ENCODE data around the gene SNRNP25.
A peak's percentile ranks its signal among the peaks of the same experiment; 100 is the strongest.
"Not testable (repeated sequence)": the region's sequence is repeated elsewhere in the genome, so short reads cannot be mapped to it uniquely, and the experiment has no call there.

Gene SNRNP25

DNA sequence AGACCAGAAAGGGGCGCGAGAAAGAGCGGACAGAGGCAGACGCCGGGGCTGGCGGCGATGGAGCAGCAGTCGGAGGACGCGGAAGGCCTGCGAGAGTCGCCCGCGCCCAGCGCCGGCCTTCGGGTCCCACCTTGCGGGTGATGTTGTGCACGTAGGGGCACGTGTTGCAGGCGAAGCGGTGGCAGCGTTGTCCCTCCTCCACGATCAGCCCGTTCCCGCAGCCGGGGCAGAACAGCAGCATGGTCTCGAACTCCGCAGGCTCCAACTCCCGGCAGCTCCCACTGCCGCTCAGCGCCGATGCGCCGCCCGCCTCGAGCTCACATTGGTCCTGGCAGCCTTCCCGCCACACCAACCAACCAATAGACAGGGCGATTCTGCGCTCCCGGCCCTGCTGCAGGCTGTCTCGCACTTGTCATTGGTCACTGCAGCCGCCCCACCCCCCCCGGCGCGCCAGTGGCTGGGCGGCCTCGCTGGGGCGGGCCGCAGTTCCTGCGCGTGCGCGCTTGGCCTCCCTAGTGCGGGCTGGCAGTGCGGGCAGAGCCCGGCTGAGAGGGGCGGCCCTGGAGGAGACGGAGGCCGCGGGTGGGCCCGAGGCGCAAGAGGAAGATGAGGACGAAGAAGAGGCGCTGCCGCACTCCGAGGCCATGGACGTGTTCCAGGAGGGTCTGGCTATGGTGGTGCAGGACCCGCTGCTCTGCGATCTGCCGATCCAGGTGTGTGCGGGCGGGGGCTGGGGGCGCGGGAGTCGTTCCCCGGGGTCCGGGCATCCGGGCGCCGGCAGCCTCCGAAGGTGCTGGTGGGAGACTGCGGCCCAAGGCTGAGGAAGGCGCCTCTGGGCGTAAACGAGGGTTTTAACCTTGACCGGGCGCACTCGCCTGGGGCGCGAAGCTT, at the start of gene SNRNP25, which contains the start of gene POLR3K:
Gene SNRNP25, plus strand, starts transcription at position 483 of the 891 bp plus-strand sequence. Its CDS starts 189 bp downstream, at position 672.
Gene POLR3K, minus strand, starts transcription at position 263 of the 891 bp plus-strand sequence. Its CDS starts 22 bp downstream, at position 241.
- DNase-seq: peak; percentile 91

DNA sequence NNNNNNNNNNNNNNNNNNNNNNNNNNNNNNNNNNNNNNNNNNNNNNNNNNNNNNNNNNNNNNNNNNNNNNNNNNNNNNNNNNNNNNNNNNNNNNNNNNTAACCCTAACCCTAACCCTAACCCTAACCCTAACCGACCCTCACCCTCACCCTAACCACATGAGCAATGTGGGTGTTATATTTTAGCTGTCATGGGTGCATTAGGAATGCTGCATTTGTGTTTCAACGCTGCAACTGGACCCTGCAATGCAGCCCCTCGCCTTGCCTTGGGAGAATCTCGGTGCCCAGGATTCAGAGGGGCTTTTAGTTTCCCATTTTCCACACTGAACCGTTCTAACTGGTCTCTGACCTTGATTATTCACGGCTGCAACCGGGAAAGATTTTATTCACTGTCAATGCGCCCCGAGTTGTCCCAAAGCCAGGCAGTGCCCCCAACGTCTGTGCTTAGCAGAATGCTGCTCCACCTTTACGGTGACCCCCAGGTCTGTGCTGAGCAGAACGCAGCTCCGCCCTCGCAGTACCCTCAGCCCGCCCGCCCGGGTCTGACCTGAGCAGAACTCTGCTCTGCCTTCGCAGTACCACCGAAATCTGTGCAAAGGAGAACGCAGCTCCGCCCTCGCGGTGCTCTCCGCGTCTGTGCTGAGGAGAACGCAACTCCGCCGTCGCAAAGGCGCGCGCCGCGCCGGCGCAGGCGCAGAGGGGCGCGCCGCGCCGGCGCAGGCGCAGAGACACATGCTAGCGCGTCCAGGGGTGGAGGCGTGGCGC, 43.5 kb upstream of the SNRNP25 start:
- DNase-seq: no peak

DNA sequence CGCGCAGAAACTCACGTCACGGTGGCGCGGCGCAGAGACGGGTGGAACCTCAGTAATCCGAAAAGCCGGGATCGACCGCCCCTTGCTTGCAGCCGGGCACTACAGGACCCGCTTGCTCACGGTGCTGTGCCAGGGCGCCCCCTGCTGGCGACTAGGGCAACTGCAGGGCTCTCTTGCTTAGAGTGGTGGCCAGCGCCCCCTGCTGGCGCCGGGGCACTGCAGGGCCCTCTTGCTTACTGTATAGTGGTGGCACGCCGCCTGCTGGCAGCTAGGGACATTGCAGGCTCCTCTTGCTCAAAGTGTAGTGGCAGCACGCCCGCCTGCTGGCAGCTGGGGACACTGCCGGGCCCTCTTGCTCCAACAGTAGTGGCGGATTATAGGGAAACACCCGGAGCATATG, 42.9 kb upstream of the SNRNP25 start:
- DNase-seq: not testable (repeated sequence)

DNA sequence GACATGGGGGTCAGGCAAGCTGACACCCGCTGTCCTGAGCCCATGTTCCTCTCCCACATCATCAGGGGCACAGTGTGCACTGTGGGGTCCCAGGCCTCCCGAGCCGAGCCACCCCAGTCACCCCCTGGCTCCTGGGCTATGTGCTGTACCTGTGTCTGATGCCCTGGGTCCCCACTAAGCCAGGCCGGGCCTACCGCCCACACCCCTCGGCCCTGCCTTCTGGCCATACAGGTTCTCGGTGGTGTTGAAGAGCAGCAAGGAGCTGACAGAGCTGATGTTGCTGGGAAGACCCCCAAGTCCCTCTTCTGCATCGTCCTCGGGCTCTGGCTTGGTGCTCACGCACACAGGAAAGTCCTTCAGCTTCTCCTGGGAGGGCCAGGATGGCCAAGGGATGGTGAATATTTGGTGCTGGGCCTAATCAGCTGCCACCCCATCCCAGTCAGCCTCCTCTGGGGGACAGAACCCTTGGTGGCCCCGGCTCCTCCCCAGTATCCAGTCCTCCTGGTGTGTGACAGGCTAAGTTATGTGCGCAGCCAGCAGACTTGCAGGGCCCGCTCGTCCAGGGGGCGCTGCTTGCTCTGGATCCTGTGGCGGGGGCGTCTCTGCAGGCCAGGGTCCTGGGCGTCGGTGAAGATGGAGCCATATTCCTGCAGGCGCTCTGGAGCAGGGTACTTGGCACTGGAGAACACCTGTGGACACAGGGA, 36.4 kb upstream of the SNRNP25 start:
- not testable (repeated sequence) for DNase-seq

DNA sequence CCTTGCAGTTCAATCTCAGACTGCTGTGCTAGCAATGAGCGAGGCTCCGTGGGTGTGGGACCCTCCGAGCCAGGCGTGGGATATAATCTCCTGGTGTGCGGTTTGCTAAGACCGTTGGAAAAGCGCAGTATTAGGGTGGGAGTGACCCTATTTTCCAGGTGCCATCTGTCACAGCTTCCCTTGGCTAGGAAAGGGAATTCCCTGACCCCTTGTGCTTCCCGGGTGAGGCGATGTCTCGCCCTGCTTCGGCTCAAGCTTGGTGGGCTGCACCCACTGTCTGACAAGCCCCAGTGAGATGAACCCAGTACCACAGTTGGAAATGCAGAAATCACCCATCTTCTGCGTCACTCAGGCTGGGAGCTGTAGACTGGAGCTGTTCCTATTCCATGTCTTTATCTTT, 32.7 kb upstream of the SNRNP25 start:
- not testable (repeated sequence) for DNase-seq

DNA sequence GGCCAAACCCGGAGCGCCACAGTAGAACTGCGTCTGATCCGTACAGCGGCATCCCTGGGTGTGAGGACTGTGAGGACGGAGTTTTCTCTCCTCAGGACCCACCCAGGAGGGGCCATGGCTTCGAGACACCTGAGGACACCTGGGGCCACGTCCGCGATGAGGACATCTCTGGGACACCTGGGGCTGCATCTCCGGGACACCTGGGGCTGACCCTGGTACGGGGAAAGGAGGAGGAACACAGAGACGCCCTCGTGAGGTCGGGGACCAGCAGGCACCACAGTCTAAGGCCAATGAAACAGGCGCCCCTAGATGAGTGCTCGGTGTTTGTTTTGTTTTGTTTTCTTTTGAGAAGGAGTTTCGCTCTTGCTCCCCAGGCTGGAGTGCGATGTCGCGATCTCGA, 29.5 kb upstream of the SNRNP25 start:
- DNase-seq: not testable (repeated sequence)

DNA sequence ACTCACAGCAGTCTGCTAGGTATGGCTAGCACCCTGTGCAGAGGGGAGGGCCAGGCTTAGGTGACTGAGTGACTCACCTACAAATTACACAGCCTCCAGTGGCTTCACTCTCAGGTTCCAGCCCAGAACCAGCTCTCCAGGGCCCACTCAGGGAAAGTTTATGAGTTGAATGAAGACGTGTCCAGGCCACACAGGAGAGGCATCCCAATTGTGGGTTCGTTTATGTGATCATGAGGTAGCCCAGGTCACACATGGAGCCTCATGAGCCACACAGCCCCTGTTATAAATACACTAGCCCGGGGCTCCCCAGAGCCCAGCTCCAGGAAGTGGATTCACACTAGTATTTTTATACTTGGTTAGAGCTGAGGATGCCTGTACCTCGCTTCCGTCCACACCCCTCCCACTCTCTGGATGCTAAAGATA, 27.7 kb upstream of the SNRNP25 start:
- DNase-seq: not testable (repeated sequence)

DNA sequence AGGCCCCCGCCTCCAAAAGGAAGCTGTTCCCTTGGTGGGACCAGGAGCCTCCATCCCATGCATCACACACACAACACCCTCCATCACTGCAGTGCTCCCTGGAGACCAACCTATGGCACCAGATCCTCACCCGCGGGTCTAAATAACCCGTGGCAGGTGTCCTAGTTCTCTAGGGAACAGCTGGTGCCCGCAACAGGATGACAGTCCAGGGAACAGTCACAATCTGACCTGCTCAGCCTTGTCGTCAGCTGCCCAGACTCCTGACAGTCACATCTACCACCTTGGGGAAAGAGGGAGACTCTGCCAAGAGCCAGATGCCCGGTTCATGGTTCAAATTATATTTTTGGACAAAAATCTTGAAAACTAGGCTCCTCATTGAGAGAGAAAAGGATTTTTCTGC, 23.0 kb upstream of the SNRNP25 start:
- DNase-seq: not testable (repeated sequence)

DNA sequence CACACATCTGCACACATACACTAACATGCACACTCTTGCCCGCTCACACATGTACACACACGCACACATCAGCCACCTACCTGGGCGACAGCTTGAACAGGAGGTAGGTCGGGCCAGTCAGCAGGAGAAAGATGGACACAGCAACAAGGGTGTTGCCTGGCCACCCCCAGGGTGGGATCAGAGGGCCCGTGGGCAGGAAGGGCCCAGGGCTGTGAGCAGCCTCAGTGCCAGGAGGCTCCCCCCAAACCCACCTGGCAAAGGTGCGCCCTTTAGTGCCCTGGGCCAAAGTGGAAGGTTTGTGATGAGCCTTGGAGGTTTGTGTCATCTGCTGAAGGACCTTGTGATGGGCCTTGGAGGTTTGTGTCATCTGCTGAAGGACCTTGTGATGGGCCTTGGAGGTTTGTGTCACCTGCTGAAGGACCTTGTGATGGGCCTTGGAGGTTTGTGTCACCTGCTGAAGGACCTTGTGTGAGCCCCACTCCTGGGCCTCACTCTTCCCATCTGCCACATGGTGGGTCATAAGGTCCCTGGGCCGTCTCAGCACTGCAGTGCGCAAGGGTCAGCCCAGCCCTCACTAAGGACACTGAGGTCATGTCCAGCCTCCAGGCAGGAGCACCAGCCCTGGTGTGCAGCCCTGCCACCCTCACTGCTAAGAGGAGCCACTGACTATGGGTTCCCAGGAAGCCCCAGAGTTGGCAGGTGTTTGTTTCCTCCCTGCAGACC, 20.3 kb upstream of the SNRNP25 start:
- DNase-seq: not testable (repeated sequence)

DNA sequence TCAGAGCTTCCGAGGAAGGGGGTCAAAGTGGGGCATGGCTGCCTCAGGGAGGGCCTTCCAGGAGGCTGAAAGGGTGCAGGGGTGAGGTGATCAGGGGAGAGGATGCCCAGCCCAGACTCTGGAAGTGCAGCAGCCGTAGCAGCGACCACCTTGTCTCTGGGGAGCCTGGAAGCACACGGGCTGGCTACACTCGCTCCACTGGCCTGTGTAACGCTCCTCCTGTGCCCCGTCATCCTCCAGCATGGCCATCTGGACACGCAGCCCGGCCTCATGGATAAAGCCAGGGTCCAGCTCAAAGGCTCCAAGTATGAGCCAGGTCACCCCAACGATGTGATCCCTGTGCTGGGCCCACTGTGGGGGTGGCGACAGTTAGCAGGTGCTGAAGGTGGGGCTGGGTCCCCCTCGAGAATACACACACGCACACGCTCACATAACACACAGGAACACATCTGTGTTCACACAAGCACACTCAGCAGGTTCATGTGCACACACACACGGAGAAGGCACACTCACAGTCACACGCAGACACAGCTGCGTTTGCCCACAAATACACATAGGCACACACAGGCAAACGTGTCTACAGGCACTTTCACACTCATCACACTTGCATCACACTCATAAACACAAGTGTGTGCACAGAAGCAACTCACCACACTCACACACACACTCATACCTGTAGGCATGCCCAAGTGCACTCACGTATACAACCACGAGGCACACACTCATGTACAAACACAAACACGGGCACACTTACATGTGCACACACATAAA, 19.6 kb upstream of the SNRNP25 start:
- no peak for DNase-seq

DNA sequence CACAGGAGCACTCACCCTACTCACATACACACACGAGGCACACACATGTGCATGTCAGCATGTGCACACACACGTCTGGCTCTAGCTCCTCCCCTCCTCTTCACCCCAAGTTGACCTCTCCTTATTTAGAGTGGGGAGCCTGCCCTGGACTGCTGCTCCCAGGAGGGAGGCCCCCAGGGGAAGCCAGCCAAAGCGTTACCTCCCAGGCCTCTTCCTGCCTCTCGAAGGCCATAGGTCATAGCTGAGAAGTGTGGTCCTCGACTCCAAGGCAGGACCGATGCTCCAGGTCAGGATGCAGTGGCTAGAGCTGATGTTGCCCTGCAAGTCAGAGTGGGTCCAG, 19.0 kb upstream of the SNRNP25 start:
- DNase-seq: no peak

DNA sequence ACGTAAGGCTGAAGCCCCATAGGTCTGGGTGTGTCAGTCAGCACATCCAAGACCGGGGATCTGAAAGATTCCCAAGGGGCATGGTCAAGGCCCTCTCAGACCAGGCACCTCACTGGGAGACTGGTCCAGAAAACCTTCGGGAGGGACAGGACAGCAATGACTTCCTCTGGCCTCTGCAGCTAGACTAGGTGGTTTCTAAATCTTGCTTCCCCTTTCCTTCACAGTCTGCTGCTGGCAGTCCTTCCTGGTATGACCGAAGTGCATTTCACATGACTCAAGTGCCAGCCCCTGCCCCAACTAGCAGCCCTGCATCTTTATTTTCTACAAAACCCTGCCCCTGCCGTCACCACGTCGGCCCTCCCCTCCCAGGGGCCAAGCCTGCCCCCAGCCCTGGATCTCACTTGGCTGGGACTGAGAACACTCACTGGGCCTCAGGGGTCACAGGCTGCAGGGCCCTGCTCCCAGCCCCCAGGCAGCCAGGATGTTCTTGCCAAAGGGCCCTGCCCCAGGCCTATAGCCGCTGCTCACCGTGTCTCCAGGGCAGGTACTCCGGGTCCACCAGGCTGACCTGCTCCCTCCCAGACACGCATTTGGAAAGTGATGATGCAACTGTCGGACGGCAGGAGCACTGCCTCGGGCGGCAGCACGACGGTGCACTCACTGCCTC, 18.5 kb upstream of the SNRNP25 start:
- DNase-seq: no peak

DNA sequence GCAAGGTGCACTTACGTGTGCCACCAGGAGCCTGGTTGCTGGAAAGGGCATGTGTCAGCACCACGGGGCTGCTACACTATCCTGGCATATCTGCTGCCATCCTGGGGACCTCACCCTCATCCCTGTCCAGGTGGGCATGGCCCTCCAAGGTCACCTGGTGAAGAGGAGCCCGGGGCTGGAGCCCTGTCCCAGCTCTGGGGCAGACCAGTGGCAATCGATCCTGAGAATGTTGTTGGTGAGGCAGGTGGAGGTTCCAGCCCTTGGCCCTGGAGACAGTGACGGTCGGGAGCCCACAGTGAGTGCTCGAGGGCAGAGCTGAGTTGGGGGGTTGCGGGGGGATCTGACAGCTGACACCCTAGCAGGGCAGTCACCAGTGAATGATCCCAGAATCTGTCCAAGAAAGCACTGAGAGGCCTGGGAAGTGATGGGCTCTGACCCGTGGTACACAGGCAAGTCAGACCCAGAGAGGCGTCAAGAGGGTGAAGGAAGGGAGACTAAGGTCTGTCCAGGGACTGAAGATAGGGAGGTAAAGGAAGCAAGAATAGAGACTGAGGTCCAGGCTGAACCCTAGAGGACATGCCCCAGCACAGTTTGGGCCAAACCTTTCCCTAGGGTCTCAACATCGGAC, 17.8 kb upstream of the SNRNP25 start:
- DNase-seq: no peak

DNA sequence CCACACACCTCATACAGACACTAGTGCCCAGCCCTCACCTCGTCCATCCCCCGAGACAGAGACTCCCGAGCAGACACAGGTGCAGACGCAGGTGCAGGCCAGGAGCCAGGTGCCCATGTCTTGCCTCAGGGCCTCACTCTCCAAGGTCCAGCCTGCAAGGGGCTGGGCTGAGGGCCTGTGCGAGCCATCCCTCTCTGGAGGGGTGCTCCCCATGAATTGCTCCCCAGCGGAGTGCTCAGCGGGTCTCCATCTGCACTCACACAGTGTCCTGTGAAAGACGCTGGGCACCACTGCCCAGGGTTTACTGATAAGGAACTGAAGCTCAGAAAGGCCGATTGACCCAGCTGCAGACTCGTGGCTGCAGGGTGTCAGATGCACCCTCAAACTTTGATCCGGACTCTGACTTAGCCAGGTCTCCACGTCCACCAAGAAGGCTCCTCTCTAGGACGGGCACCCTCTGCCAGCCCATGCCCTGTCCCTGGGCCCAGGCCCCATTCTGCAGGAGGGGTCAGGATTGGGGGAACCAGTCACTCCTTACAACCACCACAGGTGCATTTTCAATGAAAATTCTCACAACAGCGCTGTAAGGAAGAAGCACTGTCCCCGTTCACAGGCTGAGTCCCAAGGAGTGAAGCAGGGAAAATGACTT, 17.2 kb upstream of the SNRNP25 start:
- no peak for DNase-seq

DNA sequence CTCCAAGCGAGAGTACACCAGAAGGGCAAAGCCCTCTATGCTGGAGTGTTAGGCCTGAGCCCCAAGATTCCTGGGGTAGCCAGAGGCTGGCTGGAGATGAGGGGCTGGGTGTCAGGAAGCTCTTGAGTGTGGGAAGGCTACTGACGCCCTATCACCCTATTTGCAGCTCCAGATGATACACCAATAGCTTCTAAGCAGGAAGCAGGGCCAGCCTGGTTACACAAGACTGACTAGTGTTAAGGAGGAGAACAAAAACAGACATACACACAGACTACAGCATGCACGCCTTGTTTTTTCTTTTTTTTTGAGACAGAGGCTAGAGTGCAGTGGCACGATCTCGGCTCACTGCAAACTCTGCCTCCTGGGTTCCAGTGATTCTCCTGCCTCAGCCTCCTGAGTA, 16.1 kb upstream of the SNRNP25 start:
- no peak for DNase-seq

DNA sequence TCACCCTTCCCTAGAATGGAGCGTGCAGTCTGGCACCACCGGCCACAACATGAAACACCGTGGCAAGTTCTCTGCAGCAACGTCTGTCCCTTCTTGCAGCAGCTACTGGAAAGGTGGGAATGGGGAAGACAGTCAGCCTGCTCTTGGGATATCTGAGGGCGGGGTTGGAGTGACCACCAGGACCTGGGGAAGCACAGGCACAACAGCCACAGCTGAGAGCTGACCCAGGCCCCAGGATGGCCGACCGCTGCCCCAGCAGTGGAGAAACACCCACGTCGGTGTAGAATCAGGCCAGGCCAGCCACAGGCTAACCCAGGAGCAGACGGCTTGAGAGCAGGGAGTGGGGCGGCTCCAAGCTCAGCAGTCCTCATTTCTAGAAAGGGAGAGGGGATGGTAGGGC, 15.4 kb upstream of the SNRNP25 start:
- not testable (repeated sequence) for DNase-seq

DNA sequence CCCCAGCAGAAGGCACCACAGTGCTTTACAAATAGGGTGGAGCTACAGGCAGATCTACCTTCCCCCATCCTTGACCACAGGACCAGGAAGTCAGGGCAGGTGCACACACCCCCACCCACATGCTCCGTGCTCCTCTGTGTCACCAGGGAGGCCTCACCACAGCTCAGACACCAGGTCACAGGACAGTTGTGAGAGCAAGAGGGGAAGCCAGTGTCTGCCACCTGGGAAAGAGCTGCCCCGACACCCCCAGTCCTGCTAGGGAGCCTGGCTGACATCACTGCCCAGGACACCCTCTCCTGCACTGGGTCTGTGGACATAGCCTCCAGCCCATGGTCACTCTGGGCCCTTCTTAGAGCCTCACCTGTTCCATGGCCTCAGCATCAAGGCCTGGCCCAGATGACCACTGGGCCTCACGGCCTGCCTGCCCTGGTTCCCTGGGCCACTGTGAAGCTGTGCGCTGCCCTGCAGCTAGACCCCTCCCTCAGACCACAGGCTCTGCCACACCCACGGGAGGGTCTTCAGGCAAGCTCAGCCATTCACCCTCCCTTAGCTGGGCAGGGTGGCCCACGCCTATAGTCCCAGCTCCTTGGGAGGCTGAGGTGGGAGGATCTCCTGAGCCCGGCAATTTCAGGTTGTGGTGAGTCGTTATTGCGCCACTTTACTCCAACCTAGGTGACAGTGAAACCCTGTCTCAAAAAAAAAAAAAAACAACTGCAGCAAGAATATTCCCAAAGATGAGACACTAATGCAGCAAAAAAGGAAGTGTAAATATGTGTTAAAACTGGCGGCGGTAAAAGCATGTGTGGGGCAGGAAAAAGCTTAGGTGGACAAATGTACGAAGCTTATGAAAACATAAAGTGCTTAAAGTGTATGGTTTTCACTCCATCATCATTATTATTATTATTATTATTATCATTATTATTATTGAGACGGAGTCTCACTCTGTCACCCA, 14.4 kb upstream of the SNRNP25 start:
- DNase-seq: no peak

DNA sequence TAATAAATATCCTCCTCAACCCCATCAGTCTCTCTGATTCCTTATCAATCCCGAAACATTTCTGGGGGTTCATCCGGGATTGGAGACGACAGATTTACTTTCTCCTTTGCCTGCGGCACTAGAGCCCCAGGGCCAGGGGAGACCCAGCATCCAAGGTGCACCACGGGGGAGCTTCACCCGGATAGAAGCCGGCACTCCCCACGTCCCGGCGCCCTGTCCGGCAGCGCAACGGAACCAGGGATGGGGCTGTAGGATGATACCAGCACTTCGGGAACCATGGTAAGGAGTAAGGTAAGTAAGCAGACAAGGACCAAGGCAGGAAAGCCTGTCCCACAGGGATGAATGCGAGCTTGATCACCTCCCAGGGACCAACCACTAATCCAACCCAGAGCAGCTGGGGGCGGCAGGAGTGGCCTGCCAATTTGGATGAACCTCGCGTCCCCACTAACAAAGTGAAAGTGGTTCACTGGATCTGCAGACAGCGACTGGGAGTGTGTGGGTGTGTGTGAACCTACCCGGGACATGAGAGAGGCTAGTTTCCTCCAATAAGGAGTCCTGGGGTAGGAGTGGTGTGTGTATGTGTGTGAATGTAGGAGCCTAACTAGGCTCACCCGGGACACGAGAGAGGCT, 12.1 kb upstream of the SNRNP25 start:
- DNase-seq: no peak
